C4-2B (cell line): ENCODE data around the gene CEP68.
"Not testable (repeated sequence)": the region's sequence is repeated elsewhere in the genome, so short reads cannot be mapped to it uniquely, and the experiment has no call there.

ENCODE experiments used
- ZFX ChIP-seq: fragments of 450-650 bp; IDR thresholded peaks from 2 replicates; pipeline ENCODE4 v1.6.1; 2017
- TF ChIP-seq, protein P1 (sequence below): fragments of 450-650 bp; conservative IDR thresholded peaks from 2 replicates; pipeline ENCODE4 v1.5.1; 2017; ENCODE audit warnings: mild to moderate bottlenecking

DNA sequence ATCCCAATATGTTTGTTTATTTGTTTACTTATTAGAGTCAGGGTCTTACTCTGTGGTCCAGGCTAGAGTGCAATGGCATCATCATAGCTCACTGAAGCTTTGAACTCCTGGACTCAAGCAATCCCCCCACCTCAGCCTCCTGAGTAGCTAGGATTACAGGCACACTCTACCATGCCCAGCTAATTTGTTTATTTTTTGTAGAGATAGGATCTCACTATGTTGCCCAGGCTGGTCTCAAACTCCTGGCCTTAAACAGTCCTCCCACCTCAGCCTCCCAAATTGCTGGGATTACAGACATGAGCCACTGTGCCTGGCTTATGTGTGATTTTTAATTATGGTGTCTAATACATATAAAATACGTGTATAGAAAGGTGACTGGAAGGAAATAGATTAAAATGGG, 36.0 kb upstream of the CEP68 start:
- TF ChIP-seq, protein P1, sequence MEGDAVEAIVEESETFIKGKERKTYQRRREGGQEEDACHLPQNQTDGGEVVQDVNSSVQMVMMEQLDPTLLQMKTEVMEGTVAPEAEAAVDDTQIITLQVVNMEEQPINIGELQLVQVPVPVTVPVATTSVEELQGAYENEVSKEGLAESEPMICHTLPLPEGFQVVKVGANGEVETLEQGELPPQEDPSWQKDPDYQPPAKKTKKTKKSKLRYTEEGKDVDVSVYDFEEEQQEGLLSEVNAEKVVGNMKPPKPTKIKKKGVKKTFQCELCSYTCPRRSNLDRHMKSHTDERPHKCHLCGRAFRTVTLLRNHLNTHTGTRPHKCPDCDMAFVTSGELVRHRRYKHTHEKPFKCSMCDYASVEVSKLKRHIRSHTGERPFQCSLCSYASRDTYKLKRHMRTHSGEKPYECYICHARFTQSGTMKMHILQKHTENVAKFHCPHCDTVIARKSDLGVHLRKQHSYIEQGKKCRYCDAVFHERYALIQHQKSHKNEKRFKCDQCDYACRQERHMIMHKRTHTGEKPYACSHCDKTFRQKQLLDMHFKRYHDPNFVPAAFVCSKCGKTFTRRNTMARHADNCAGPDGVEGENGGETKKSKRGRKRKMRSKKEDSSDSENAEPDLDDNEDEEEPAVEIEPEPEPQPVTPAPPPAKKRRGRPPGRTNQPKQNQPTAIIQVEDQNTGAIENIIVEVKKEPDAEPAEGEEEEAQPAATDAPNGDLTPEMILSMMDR: not testable (repeated sequence)
- TF ChIP-seq ZFX: not testable (repeated sequence)
